ENCODE results near the gene APOO.

APOO gene

DNA sequence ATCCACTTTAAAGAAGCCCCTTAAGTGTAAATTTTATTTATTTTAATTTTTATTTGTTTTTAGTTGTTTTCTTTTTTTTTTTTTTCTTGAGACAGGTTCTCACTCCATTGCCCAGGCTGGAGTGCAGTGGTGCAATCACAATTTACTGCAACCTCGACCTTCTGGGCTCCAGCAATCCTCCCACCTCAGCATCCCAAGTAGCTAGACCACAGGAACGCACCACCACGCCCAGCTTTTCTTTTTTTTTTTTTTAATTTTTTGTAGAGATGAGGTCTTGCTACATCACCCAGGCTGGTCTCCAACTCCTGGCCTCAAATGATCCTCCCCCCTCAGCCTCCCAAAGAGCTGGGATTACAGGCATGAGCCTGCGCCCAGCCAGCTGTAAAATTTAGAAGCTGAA is 118.8 kb downstream of the APOO start:
- H3K27ac ChIP-seq: no peak overlapping the region
- DNase-seq (ENCODE audit: low spot score): no peak
- TF ChIP-seq, protein P1, sequence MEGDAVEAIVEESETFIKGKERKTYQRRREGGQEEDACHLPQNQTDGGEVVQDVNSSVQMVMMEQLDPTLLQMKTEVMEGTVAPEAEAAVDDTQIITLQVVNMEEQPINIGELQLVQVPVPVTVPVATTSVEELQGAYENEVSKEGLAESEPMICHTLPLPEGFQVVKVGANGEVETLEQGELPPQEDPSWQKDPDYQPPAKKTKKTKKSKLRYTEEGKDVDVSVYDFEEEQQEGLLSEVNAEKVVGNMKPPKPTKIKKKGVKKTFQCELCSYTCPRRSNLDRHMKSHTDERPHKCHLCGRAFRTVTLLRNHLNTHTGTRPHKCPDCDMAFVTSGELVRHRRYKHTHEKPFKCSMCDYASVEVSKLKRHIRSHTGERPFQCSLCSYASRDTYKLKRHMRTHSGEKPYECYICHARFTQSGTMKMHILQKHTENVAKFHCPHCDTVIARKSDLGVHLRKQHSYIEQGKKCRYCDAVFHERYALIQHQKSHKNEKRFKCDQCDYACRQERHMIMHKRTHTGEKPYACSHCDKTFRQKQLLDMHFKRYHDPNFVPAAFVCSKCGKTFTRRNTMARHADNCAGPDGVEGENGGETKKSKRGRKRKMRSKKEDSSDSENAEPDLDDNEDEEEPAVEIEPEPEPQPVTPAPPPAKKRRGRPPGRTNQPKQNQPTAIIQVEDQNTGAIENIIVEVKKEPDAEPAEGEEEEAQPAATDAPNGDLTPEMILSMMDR (conservative IDR thresholded peaks at IDR 0.05; ENCODE audit: low read depth): no peak
- CTCF ChIA-PET: interaction anchor here (0.6 kb wide), 1 partner anchor 19 kb away, joined by 3 read pairs; no protein-coding TSS in a partner anchor
- POLR2A ChIA-PET (ENCODE audit: low non-redundant PET): interaction anchor here (0.6 kb wide), 1 partner anchor 122 kb away, joined by 3 read pairs; the partner anchor contains the start of gene PRDX4

DNA sequence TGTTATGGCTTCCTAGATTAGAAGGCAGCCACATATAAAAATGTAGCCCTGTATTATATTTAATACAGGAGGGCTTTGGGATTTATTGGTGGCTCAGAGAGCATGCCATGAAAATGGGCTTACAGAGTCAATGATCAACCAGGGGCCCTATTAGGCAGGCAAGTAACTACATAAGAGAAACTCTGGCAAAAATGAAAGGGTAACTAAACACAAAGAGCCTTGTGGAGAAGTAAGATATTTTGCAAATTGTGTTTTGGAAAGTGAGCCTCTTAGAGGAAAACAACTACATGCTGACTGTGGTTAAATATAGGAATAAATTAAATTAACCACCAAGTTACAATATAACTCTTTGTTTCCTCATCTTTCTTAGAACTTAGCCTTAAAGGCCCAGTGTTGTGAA is 119.2 kb downstream of the APOO start:
- no peak for DNase-seq (ENCODE audit: low spot score)
- TF ChIP-seq, protein P1 (conservative IDR thresholded peaks at IDR 0.05; ENCODE audit: low read depth): no peak
- POLR2A ChIA-PET (ENCODE audit: low non-redundant PET): interaction anchor here (0.6 kb wide), 1 partner anchor 121 kb away, joined by 3 read pairs; the partner anchor contains the start of gene PRDX4
- no peak overlapping the region for H3K27ac ChIP-seq
- CTCF ChIA-PET: interaction anchor here (0.6 kb wide), 1 partner anchor 19 kb away, joined by 3 read pairs; no protein-coding TSS in a partner anchor

DNA sequence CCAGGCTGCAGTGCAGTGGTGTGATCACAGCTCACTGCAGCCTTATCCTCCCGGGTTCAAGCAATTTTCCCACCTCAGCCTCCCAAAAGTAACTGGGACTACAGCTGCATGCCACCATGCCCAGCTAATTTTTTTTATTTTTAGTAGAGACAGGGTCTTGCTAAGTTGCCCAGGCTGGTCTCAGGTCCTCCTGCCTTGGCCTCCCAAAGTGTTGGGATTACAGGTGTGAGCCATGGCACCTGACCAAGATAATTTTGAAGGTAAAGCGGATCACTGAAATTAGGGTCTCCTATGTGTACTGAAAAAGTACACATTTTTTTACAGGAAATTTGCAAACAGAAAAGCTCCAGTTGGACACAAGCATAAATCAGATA is 120.0 kb downstream of the APOO start:
- DNase-seq (ENCODE audit: low spot score): no peak
- ChIA-PET CTCF (no interaction called here), POLR2A (ENCODE audit: low non-redundant PET) (no interaction called here)
- TF ChIP-seq, protein P1 (conservative IDR thresholded peaks at IDR 0.05; ENCODE audit: low read depth): no peak
- H3K27ac ChIP-seq: no peak overlapping the region

DNA sequence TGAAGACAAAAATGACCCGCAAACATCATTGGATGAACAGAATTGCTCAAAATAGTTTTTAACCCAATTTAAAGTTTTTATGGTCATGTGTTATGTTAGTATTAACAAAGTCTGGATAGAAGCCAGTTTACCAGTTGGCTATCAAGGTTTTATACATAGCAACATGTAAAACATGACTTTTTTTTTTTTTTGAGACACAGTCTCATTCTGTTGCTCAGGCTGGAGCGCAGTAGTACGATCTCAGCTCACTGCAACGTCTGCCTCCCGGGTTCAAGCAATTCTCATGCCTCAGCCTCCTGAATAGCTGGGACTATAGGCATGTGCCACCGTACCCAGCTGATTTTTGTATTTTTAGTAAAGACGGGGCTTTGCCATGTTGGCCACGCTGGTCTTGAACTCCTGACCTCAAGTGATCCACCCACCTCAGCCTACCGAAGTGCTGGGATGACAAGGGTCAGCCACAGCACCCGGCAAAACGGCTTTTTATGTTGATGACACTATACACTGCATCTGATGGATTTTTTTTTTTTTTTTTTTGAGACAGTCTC is 121.4 kb downstream of the APOO start:
- CTCF ChIA-PET: no interaction called here
- DNase-seq (ENCODE audit: low spot score): no peak
- H3K27ac ChIP-seq: peak overlapping the region; percentile 42
- TF ChIP-seq, protein P1 (conservative IDR thresholded peaks at IDR 0.05; ENCODE audit: low read depth): no peak
- POLR2A ChIA-PET (ENCODE audit: low non-redundant PET): no interaction called here

DNA sequence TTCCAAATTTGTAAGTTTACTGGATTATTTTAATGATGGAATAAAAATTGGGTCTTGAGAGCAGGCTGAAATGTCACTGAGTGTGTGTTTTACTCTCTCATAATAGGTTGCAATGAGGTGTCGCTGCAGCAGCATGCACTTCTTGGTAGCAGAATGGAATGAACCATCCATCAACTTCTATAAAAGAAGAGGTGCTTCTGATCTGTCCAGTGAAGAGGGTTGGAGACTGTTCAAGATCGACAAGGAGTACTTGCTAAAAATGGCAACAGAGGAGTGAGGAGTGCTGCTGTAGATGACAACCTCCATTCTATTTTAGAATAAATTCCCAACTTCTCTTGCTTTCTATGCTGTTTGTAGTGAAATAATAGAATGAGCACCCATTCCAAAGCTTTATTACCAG is 122.2 kb downstream of the APOO start:
- TF ChIP-seq, protein P1 (conservative IDR thresholded peaks at IDR 0.05; ENCODE audit: low read depth): no peak
- H3K27ac ChIP-seq: no peak overlapping the region
- ChIA-PET CTCF (no interaction called here), POLR2A (ENCODE audit: low non-redundant PET) (no interaction called here)
- DNase-seq (ENCODE audit: low spot score): no peak

DNA sequence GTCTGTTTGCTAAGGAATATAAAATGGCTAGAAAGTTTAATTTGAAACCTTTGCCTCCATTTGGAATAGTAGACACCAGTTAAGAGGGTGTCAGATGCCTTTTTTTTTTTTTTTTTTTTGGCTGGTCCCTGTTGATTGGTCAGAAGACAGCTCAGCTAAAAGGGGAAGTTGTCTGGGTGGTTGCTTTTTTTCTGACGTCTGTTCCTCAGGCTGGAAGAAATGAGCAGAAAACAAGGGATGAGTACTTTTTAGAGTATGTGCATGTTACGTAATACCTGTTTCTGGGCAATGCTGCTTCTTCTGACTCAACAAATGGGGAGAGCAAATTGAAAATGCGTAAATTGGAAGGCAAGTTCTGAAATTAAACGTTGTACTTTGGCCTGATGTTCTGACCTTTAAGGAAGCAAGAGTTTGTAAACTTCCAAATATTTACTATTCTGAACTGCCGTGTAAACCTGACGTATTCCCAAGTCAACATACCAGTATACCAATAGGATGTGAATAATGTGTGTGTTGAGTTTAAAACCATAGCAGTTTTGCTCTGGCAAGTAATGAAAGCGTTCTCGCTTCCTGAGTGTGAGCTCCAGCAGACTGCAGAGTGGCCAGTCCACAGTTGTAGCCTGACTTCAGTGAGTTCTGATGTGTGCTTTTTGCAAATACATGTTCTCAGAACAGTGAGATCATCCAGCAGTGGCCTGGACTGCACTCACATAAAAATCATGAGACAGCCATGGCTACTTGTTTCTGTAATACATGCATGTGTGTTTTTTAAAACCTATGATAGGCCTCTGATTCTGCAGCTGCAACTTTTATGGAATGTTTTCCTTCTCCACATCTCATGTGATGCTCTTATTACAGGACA is 123.0 kb downstream of the APOO start:
- ChIA-PET POLR2A (ENCODE audit: low non-redundant PET) (interaction anchor here (1.0 to 1.5 kb wide), 2 partner anchors 23 to 42 kb away, joined by 3 to 5 read pairs; partner anchors contain the start of gene ACOT9), CTCF (interaction anchor here (0.6 kb wide), 2 partner anchors 17 to 94 kb away, joined by 3 to 5 read pairs; no protein-coding TSS in a partner anchor)
- no peak overlapping the region for H3K27ac ChIP-seq

More for the DNA sequence above, 123.0 kb downstream of the APOO start:
- DNase-seq (ENCODE audit: low spot score): peak; percentile 57
- TF ChIP-seq, protein P1 (conservative IDR thresholded peaks at IDR 0.05; ENCODE audit: low read depth): no peak

All from RWPE1 (cell line).